GM19395 (cell line): Measurements from ENCODE around the gene SHF.
"Not testable (repeated sequence)": the region's sequence is repeated elsewhere in the genome, so short reads cannot be mapped to it uniquely, and the experiment has no call there.

Experiments used
- ATAC-seq: cut with Tn5 transposase; IDR thresholded peaks from one replicate; pipeline ENCODE4 v1.9.1; 2021; ENCODE audit warnings: mild to moderate bottlenecking, moderate library complexity; ENCODE audit not compliant: unreplicated experiment

Gene SHF

GRCh38 chr15:45147606-45148005 lies 40.2 kb downstream of the SHF start:
- no peak for ATAC-seq

- no peak for ATAC-seq
These were observed 41.4 kb downstream of the SHF start for GRCh38 chr15:45146405-45146804.

GRCh38 chr15:45144775-45145174 lies 43.0 kb downstream of the SHF start:
- ATAC-seq: no peak

- no peak for ATAC-seq
These were observed 43.8 kb downstream of the SHF start for GRCh38 chr15:45143946-45144345.

GRCh38 chr15:45143056-45143455 lies 44.7 kb downstream of the SHF start:
- no peak for ATAC-seq

GRCh38 chr15:45141386-45141785 lies 46.4 kb downstream of the SHF start:
- no peak for ATAC-seq

- no peak for ATAC-seq
These were observed 47.1 kb downstream of the SHF start for GRCh38 chr15:45140557-45141250.

- ATAC-seq: no peak
These were observed 48.0 kb downstream of the SHF start for GRCh38 chr15:45139770-45140169.

GRCh38 chr15:45138814-45139765 lies 48.7 kb downstream of the SHF start:
- ATAC-seq: no peak

GRCh38 chr15:45137703-45138102 lies 50.1 kb downstream of the SHF start:
- no peak for ATAC-seq

GRCh38 chr15:45136378-45136764 lies 51.4 kb downstream of the SHF start:
- no peak for ATAC-seq

GRCh38 chr15:45135705-45136377 lies 51.9 kb downstream of the SHF start:
- ATAC-seq: not testable (repeated sequence)

- ATAC-seq: no peak
These were observed 52.8 kb downstream of the SHF start for GRCh38 chr15:45134682-45135604.

GRCh38 chr15:45134046-45134445 lies 53.7 kb downstream of the SHF start:
- ATAC-seq: no peak

GRCh38 chr15:45133561-45133920 lies 54.2 kb downstream of the SHF start:
- ATAC-seq: no peak

GRCh38 chr15:45132844-45133560 lies 54.8 kb downstream of the SHF start:
- no peak for ATAC-seq

- ATAC-seq: no peak
These were observed 56.3 kb downstream of the SHF start for GRCh38 chr15:45131510-45131909.

- no peak for ATAC-seq
These were observed 57.3 kb downstream of the SHF start for GRCh38 chr15:45130291-45131000.

- ATAC-seq: no peak
These were observed 58.1 kb downstream of the SHF start, which contains the start of the genes DUOX1 and DUOXA1 for GRCh38 chr15:45129651-45130129. DUOX1 (plus strand) TSS chr15:45129994; CDS start chr15:45131967, 1,973 bp downstream. DUOXA1 (minus strand) TSS chr15:45129879; CDS start chr15:45123014, 6,865 bp downstream.
